Erythroblast (primary cell): ENCODE measurements around the gene SEC31B.

Source experiments
- GATA1 ChIP-seq: IDR thresholded peaks from 2 replicates; pipeline ENCODE4 v1.6.1; 2011; ENCODE audit warnings: low read depth, mild to moderate bottlenecking, control low read depth, low read length, moderate library complexity
- POLR2A ChIP-seq: IDR thresholded peaks from 2 replicates; pipeline ENCODE4 v1.6.1; 2011; ENCODE audit warnings: mild to moderate bottlenecking, low read length

- TF ChIP-seq POLR2A (no peak), GATA1 (no peak)
These were observed 4.5 kb upstream of the SEC31B start for GRCh38 chr10:100524206-100524605.
